ENCODE results near the gene SEMA3G. TPM values are rescaled to one million over a fixed set of nuclear protein-coding genes. Genes with fewer than 3 reads are reported as not detected.

SEMA3G gene
- total RNA-seq, 5 donors from 2014 or later (not counting 1 experiment from before 2014, with no cell fraction given) = 0.75 to 1.9 (median 1.4) TPM

- ChIA-PET POLR2A (no interaction called here), CTCF (interaction anchor here in 1 of 2 donors (0.5 kb wide), 1 partner anchor 9 kb away, joined by 3 read pairs; no protein-coding TSS in a partner anchor)
- Mint-ChIP-seq H3K9me3 (no peaks in the 10 kb centered on the region), H3K4me3 (no peak overlapping the region), H3K27ac (no peak overlapping the region), H3K4me1 (peaks cover 0 to 12% (median 0%) of the 10 kb centered on the region in 3 donors), H3K27me3 (no peaks in the 10 kb centered on the region), H3K36me3 (no peaks in the 10 kb centered on the region)
- Histone ChIP-seq H3K36me3 (ENCODE audit: control insufficient read depth in 2 of 2, extremely low read depth in 1 of 2, insufficient read depth in 1 of 2, low read length in 1 of 2) (no peaks in the 10 kb centered on the region), H3K27ac (ENCODE audit: low read length) (no peak overlapping the region), H3K4me1 (ENCODE audit: control insufficient read depth in 1 of 2, extremely low read depth in 1 of 2, insufficient read depth in 2 of 2, low read length in 2 of 2) (no peaks in the 10 kb centered on the region), H3K27me3 (replicated peaks in 1 of 2; ENCODE audit: control insufficient read depth in 2 of 2, extremely low read depth in 1 of 2, insufficient read depth in 2 of 2, low read length in 1 of 2) (no peaks in the 10 kb centered on the region), H3K4me3 (ENCODE audit: control insufficient read depth in 1 of 2, extremely low read depth in 1 of 2, low read length in 1 of 2) (no peak overlapping the region), H3K9me3 (no peaks in the 10 kb centered on the region)
- 87% methylated on average over 8 of the region's 13 CpGs for WGBS (ENCODE audit: insufficient coverage)
- ATAC-seq (replicated peaks in 1 of 4) (no peak), DNase-seq (no peak)
Measured at GRCh38 chr3:52436500-52437149, 8.3 kb downstream of the SEMA3G start.

DNA sequence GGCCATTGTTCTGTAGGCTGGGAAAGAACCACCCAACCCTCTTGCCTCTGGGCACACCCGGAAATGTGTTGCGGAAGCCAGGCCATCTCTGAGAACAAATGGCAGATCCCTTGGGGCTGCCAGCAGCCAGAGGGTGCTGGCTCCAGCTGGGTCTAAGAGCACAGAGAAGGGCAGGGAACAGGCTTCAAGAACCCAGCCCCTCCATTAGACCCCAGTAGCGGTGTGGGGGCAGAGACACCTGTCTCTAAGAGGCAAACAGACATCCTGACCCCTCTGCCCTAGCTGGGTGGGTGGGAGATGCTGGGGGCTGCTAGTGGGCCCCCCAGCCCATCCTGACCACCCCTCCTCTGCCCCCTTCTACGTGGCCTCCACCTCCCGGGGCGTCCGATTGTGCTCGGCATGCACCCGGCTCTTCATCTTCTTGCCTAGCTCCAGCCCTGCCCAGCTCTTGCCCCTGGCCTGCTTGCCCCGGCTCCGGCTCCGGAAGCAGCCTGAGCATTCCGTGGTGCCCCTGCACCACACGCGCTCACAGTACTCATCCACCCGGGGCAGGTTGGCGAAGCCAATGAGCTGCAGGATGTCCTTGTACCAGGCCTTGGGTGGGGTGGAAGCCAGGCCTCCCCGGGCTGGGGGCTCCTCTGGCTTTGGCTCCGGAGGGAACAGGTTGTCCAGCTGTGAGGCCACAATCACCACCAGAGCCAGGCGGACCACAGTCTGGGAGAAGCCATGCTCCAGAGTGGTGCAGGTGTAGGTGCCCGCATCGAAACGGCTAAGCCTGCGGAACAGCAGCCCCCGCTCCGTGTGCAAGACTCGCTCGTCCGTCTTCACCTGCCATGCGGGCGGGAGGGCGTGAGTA lies 9.4 kb downstream of the SEMA3G start:
- no peaks in the 10 kb centered on the region for H3K9me3 Mint-ChIP-seq
- no peak overlapping the region for H3K27ac Mint-ChIP-seq
- no peaks in the 10 kb centered on the region for H3K27me3 Mint-ChIP-seq
- Histone ChIP-seq H3K9me3 (no peaks in the 10 kb centered on the region), H3K4me1 (ENCODE audit: control insufficient read depth in 1 of 2, extremely low read depth in 1 of 2, insufficient read depth in 2 of 2, low read length in 2 of 2) (no peaks in the 10 kb centered on the region), H3K36me3 (ENCODE audit: control insufficient read depth in 2 of 2, extremely low read depth in 1 of 2, insufficient read depth in 1 of 2, low read length in 1 of 2) (no peaks in the 10 kb centered on the region), H3K4me3 (ENCODE audit: control insufficient read depth in 1 of 2, extremely low read depth in 1 of 2, low read length in 1 of 2) (no peak overlapping the region), H3K27me3 (replicated peaks in 1 of 2; ENCODE audit: control insufficient read depth in 2 of 2, extremely low read depth in 1 of 2, insufficient read depth in 2 of 2, low read length in 1 of 2) (no peaks in the 10 kb centered on the region), H3K27ac (ENCODE audit: low read length) (no peak overlapping the region)
- ChIA-PET CTCF (interaction anchor here in 1 of 2 donors (0.5 to 1.1 kb wide), 2 partner anchors 8 to 472 kb away, joined by 3 read pairs; no protein-coding TSS in a partner anchor), POLR2A (no interaction called here)
- H3K4me1 Mint-ChIP-seq = peaks cover 0 to 12% (median 0%) of the 10 kb centered on the region in 3 donors
- H3K36me3 Mint-ChIP-seq = no peaks in the 10 kb centered on the region
- no peak overlapping the region for H3K4me3 Mint-ChIP-seq
- ATAC-seq (replicated peaks in 1 of 4) = no peak
- 95% methylated on average over 24 of the region's 32 CpGs for WGBS (ENCODE audit: insufficient coverage)
- DNase-seq = no peak

- POLR2A ChIA-PET = no interaction called here
Measured at GRCh38 chr3:52434491-52435115, 10.3 kb downstream of the SEMA3G start.

DNA sequence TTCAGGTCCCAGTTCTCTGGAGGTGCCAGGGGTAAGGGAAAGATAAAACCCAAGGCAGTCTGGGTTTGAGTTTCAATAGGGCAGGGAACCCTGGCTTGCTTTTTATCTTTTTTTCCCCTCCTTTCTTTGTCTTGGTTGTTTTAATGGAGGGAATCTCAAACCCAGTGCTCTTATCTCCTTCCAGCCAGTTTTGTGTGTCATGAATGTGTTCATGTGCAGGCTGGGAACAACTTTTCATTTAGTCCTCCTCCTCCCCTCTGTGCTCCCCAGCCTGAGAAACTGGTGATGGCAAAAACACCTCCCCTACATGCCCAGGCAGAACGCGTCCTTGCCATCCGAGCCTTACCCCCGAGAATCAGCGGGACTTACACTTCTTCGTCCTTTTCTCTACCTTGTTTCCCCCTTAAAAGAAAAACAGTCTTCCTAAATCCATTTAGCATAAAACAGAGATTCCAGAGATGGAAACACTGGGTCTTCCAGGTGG lies 10.9 kb downstream of the SEMA3G start:
- Histone ChIP-seq H3K27me3 (replicated peaks in 1 of 2; ENCODE audit: control insufficient read depth in 2 of 2, extremely low read depth in 1 of 2, insufficient read depth in 2 of 2, low read length in 1 of 2) (no peaks in the 10 kb centered on the region), H3K9me3 (no peaks in the 10 kb centered on the region), H3K4me1 (ENCODE audit: control insufficient read depth in 1 of 2, extremely low read depth in 1 of 2, insufficient read depth in 2 of 2, low read length in 2 of 2) (no peaks in the 10 kb centered on the region), H3K4me3 (ENCODE audit: control insufficient read depth in 1 of 2, extremely low read depth in 1 of 2, low read length in 1 of 2) (no peak overlapping the region), H3K27ac (ENCODE audit: low read length) (no peak overlapping the region), H3K36me3 (ENCODE audit: control insufficient read depth in 2 of 2, extremely low read depth in 1 of 2, insufficient read depth in 1 of 2, low read length in 1 of 2) (no peaks in the 10 kb centered on the region)
- POLR2A ChIA-PET = no interaction called here
- no peak for ATAC-seq (replicated peaks in 1 of 4)
- Mint-ChIP-seq H3K36me3 (no peaks in the 10 kb centered on the region), H3K27me3 (no peaks in the 10 kb centered on the region), H3K27ac (peak overlapping the region in 1 of 2 donors; percentile 31), H3K4me3 (no peak overlapping the region), H3K9me3 (no peaks in the 10 kb centered on the region), H3K4me1 (peaks cover 0 to 12% (median 0%) of the 10 kb centered on the region in 3 donors)
- CTCF ChIA-PET = no interaction called here
- WGBS (ENCODE audit: insufficient coverage) = 94% methylated on average over 6 of the region's 6 CpGs
- no peak for DNase-seq

More at GRCh38 chr3:52434491-52435115, 10.3 kb downstream of the SEMA3G start:
- Mint-ChIP-seq H3K9me3 (no peaks in the 10 kb centered on the region), H3K27me3 (no peaks in the 10 kb centered on the region), H3K27ac (peak overlapping the region in 1 of 2 donors; percentile 31), H3K4me3 (no peak overlapping the region), H3K4me1 (peaks cover 0 to 12% (median 0%) of the 10 kb centered on the region in 3 donors), H3K36me3 (no peaks in the 10 kb centered on the region)
- Histone ChIP-seq H3K36me3 (ENCODE audit: control insufficient read depth in 2 of 2, extremely low read depth in 1 of 2, insufficient read depth in 1 of 2, low read length in 1 of 2) (no peaks in the 10 kb centered on the region), H3K27ac (ENCODE audit: low read length) (no peak overlapping the region), H3K4me3 (ENCODE audit: control insufficient read depth in 1 of 2, extremely low read depth in 1 of 2, low read length in 1 of 2) (no peak overlapping the region), H3K27me3 (replicated peaks in 1 of 2; ENCODE audit: control insufficient read depth in 2 of 2, extremely low read depth in 1 of 2, insufficient read depth in 2 of 2, low read length in 1 of 2) (no peaks in the 10 kb centered on the region), H3K4me1 (ENCODE audit: control insufficient read depth in 1 of 2, extremely low read depth in 1 of 2, insufficient read depth in 2 of 2, low read length in 2 of 2) (no peaks in the 10 kb centered on the region), H3K9me3 (no peaks in the 10 kb centered on the region)
- DNase-seq (no peak), ATAC-seq (replicated peaks in 1 of 4) (no peak)
- CTCF ChIA-PET = no interaction called here
- 95% methylated on average over 4 of the region's 9 CpGs for WGBS (ENCODE audit: insufficient coverage)

DNA sequence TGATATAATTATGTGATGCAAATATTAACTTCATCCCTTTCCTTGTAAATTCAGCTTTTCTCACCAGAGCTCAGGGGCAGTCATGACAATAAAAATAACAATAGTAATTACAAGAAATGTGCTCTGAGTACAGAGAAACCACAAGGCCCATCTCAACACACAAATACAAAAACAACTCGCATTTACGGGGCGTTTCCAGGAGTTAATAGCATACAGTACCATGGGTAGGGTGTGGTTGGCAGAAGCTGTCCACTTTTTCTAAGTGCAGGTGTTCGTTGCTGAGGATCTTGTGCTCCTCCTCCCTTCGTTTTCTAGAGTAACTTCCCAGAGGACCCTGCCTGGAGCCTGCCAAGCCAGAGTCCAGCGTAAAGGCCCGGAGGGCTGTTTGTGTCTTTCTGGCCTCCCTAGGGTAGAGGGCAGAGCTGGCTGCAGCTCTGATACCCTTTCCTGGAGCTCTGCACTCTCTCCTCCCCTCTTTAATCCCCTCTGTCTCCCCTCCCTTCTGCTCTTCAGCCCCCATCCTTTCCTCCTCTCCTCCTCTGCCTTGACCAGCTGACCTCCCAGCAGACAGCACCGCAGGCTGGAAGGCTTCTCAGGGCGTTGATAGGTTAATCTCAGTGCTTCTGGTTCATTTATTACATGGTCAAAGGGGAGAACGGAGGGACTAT lies 11.4 kb downstream of the SEMA3G start:
- H3K36me3 ChIP-seq (ENCODE audit: control insufficient read depth in 2 of 2, extremely low read depth in 1 of 2, insufficient read depth in 1 of 2, low read length in 1 of 2) = no peaks in the 10 kb centered on the region
- H3K27ac Mint-ChIP-seq = peak overlapping the region in 1 of 2 donors; percentile 55
- no peaks in the 10 kb centered on the region for H3K36me3 Mint-ChIP-seq
- DNase-seq (no peak), ATAC-seq (replicated peaks in 1 of 4) (no peak)
- H3K9me3 Mint-ChIP-seq = no peaks in the 10 kb centered on the region
- H3K27ac ChIP-seq (ENCODE audit: low read length) = no peak overlapping the region
- H3K4me3 Mint-ChIP-seq = no peak overlapping the region
- H3K4me1 Mint-ChIP-seq = peaks cover 0 to 12% (median 0%) of the 10 kb centered on the region in 3 donors
- ChIA-PET POLR2A (no interaction called here), CTCF (no interaction called here)
- H3K9me3 ChIP-seq = no peaks in the 10 kb centered on the region
- no peaks in the 10 kb centered on the region for H3K27me3 ChIP-seq (replicated peaks in 1 of 2; ENCODE audit: control insufficient read depth in 2 of 2, extremely low read depth in 1 of 2, insufficient read depth in 2 of 2, low read length in 1 of 2)
- no peaks in the 10 kb centered on the region for H3K4me1 ChIP-seq (ENCODE audit: control insufficient read depth in 1 of 2, extremely low read depth in 1 of 2, insufficient read depth in 2 of 2, low read length in 2 of 2)
- H3K4me3 ChIP-seq (ENCODE audit: control insufficient read depth in 1 of 2, extremely low read depth in 1 of 2, low read length in 1 of 2) = no peak overlapping the region
- no peaks in the 10 kb centered on the region for H3K27me3 Mint-ChIP-seq
- 64% methylated on average over 3 of the region's 10 CpGs for WGBS (ENCODE audit: insufficient coverage)

- H3K4me1 ChIP-seq (ENCODE audit: control insufficient read depth in 1 of 2, extremely low read depth in 1 of 2, insufficient read depth in 2 of 2, low read length in 2 of 2) = no peaks in the 10 kb centered on the region
- ATAC-seq (replicated peaks in 1 of 4) (no peak), DNase-seq (no peak)
- Mint-ChIP-seq H3K9me3 (no peaks in the 10 kb centered on the region), H3K4me3 (no peak overlapping the region), H3K27me3 (no peaks in the 10 kb centered on the region), H3K36me3 (no peaks in the 10 kb centered on the region), H3K27ac (peak overlapping the region in 1 of 2 donors; percentile 55), H3K4me1 (peaks cover 0 to 12% (median 0%) of the 10 kb centered on the region in 3 donors)
- 46% methylated on average over 2 of the region's 4 CpGs for WGBS (ENCODE audit: insufficient coverage)
- no peak overlapping the region for H3K27ac ChIP-seq (ENCODE audit: low read length)
- POLR2A ChIA-PET = interaction anchor here in 1 of 2 donors (0.6 kb wide), 1 partner anchor 29 kb away, joined by 6 read pairs; no protein-coding TSS in a partner anchor
- CTCF ChIA-PET = no interaction called here
- H3K9me3 ChIP-seq = no peaks in the 10 kb centered on the region
- no peak overlapping the region for H3K4me3 ChIP-seq (ENCODE audit: control insufficient read depth in 1 of 2, extremely low read depth in 1 of 2, low read length in 1 of 2)
- no peaks in the 10 kb centered on the region for H3K27me3 ChIP-seq (replicated peaks in 1 of 2; ENCODE audit: control insufficient read depth in 2 of 2, extremely low read depth in 1 of 2, insufficient read depth in 2 of 2, low read length in 1 of 2)
- no peaks in the 10 kb centered on the region for H3K36me3 ChIP-seq (ENCODE audit: control insufficient read depth in 2 of 2, extremely low read depth in 1 of 2, insufficient read depth in 1 of 2, low read length in 1 of 2)
Measured at GRCh38 chr3:52432691-52433141, 12.2 kb downstream of the SEMA3G start.
